HG03159 (cell line): ENCODE results near the gene APOC3.

ENCODE experiments used
- ATAC-seq: cut with Tn5 transposase; IDR thresholded peaks from one replicate; pipeline ENCODE4 v1.9.1; 2021; ENCODE audit warnings: mild to moderate bottlenecking, moderate library complexity; ENCODE audit not compliant: unreplicated experiment

The APOC3 gene

DNA sequence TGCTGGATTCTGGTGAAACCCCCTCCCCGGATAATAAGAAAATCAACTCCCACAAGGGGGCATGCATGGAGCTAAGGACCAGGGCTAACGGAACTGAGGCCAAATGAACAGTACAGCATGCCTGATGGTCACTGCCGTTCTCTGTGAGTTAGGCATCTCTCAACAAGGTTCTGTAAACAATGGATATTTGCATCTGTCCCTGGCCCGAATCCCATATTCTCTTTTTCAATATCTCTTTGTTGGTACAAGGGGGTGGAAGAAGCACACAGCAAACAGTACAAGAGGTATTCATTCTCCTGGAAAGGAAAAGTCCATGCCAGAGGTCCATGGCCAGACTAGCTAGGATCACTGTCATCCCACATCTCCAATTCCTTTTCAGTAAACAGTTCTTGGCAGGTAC is 39.9 kb downstream of the APOC3 start:
- no peak for ATAC-seq

DNA sequence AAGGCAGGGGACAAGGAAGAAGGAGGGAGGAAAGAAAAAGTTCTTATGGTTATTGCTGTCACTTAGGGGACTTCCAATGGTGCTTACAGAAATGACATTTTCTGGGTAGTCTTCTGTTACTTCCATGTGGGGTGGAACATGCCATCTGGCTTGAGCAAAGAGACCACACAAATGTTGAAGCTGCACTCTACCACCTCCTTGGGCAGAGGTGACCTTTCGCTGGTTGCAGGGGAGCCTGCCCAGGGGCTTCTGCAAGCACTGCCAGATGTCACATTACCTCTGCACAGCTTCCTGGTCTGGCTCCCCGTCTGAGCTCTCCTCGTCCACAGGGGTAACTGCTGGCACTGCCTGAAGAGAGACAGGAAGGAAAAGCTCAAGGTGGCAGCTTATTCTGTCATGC is 40.3 kb downstream of the APOC3 start:
- ATAC-seq: no peak

DNA sequence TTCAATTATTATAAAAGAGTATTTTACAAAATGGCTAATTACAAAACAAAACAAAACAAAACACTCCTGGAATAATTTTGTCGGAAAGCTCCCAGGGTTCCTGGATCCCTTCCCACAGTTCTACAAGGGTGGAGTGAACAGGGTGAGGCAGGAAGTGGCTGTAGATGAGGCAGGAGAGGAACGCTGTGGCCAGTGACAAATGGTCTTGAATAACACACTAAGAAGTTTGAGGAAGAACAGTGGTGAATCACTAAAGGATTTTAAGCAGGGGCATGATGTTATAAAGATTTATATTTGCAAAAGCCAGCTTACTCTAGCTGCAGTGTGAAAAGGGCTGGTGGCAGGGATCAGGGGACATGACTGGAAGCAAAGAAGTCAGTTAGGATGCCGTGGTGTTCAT is 41.5 kb downstream of the APOC3 start:
- ATAC-seq: no peak

DNA sequence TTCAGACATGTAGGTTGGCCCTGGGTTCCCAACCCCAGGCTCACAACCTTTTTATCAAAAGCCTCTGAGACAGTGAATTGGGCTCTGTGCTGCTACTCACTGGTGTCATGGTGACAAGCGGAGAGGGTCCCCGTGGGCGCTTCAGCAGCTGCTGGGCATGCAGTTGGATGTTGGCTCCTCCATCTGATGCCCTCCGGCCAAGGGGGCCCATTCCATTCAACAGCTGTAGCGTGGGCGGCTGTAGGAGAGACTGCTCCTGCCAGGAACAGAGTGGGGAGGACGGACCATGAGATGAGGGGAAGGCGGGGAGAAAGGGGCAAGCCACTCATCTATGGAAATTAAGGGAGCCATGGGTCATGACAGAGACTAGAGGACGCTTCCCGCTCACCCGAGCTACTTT is 43.7 kb downstream of the APOC3 start:
- no peak for ATAC-seq

DNA sequence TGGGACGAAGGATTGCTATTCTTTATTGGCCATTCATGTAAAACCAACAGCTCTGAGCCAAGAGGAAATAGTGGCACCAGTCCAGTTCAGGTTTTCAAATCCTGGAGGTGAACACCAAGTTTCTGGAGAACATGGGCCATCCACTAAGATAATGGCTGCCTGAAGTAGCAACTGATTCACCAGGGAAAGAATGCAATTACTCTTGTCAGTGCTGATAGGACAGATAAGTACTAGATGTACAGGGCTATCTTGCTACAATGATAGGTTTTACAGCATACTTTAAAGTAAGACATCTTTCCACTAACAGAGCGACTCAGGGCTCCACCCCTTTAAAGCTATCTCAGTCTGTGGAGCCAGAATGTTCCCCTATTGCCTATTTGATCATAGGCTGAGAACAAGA is 44.5 kb downstream of the APOC3 start:
- ATAC-seq: no peak

DNA sequence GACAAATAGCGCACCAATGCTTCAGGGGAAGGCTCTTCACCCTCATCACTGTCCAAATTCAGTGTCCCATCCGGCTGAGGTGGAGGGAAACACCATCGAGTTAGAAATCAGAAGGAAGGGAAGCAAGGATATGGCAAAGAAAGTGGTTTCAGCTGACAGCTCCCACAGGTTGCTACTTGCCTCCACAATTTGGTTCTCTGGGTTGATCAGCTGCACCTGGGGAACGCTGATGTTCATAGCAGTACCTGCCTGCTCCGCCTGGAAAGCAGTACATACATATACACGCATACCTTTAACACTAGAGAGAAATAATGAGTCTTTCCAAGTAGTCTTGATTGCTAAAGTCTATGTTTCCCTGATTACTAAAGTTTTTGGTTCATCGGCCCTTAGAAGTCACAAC is 45.5 kb downstream of the APOC3 start:
- no peak for ATAC-seq

DNA sequence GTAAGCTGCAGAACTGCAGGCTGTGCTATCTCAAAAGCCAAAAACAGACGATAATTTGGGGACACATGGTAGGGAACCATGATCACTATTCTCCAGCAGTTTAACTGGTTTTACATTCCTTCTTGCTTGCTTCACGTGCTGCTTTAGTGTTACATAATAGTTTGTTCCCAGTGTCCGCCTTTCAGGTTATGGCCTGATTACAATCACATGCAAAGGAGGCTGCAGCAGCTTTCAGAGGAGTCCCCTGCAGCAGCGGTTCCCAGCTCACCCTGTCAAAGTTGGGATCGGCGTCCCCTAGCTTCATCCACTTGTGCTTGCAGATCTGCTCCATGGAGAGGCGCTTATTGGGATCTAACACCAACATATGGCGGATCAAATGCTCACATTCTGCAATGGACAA is 46.9 kb downstream of the APOC3 start:
- ATAC-seq: no peak

DNA sequence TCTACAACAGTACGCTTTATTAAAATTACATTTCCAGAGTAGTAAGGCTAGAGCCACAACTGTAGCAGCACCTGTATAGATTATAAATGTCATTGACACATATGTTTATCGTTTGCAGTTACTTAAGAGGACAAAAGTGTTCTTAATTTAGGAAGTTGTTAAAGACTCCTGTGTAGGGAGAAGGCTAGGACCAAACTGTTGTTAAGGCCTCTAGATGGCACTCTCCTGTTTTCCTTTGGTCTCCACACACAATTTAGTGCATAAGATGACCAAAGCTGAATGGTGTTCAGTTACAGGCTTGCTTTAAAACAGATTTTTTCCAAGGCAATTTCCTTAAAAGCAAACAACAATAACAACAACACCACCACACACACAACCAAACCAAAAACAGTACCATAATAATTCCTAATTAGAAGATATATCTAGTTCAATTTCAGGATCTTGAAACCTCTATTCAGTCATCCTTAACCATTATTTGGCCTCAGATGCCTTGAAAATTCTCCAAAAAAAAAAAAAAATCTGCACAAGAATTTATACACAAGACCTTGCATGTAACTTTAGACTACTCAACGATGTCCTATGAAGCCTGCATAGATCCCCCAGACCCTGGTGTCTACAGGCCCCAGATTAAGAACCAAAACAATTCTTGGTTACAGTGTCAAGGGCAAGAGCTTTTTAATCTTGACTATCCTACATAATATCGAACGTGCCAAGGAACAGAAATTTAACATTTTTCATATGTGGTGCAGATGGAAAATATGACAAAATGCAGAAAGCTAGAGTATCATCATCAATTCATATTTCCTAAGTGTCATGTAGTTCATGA is 50.3 kb downstream of the APOC3 start:
- ATAC-seq: no peak

DNA sequence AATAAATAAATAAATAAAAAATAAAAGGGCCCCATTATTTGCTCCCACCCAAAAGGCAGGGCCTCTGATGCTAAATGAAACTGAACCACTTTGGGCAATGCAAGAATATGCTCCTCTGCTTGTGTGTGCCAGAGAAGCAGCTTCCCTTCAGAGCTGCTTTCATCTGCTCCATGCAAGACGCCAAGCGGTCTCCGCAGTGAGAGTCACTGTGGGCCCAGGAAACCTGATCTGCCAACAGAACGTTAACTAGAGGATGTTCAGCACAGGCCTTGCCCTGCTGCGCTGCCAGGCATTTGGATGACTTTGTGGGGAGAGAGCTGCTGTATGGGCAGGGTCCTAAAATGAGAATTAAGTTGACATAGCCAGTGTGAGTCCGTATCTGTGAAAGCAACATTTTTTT is 51.4 kb downstream of the APOC3 start:
- ATAC-seq: no peak

DNA sequence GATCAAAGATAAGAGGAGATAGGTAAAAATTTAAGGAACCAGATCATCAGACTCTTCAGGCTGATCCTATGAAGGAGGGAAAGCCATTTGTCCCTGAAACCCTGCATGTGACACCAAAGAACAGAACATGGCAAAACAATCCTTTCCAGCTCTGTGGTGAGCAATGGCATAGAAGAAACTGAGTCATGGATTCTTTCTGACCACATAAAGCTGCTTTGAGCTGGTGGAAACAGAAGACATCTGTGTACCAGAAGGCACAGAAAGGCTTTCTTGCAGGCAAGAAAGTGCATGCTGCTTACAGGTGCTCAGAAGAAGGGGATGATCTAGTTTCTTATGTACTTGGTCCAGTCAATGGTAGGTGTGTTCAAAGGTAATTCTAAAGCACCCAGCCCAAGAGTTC is 52.7 kb downstream of the APOC3 start:
- ATAC-seq: no peak
